Keratinocyte (primary cell): ENCODE data around the gene ABL2.

Source experiments
- EZH2 ChIP-seq: IDR thresholded peaks from one replicate; pipeline ENCODE4 v1.6.1; 2012; ENCODE audit warnings: inconsistent platforms, mild to moderate bottlenecking, low read length, moderate library complexity
- TF ChIP-seq, protein P1 (sequence below), 3 experiments: IDR thresholded peaks in 1 of 3; conservative IDR thresholded peaks in 1 of 3; optimal IDR thresholded peaks in 1 of 3; 2 replicates in 2 of 3; 3 replicates in 1 of 3; pipeline versions ENCODE3 to v1.5.1; 2011; ENCODE audit warnings: low read length in 3 of 3, mild to moderate bottlenecking in 3 of 3, moderate library complexity in 2 of 3, control low read depth in 1 of 3, inconsistent platforms in 1 of 3; ENCODE audit not compliant: insufficient read depth in 2 of 3; ENCODE audit errors: extremely low read depth in 1 of 3

DNA sequence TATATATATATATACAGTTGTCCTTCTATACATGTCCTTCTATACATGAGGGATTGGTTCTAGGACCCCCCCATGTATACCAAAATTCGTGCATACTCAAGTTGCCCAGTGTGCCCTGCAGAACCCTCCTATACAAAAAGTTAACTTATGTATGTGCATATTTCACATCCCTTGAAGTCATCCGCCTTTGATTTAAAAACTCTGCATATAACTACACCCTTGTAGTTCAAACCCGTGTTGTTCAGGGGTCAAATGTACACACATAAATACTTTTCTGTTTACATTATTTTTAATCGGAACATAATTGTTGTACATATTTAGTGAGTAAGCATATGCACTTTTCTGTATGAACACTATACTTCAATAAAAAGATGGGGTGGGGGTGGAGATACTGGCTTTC is 7.7 kb upstream of the ABL2 start:
- TF ChIP-seq, protein P1, sequence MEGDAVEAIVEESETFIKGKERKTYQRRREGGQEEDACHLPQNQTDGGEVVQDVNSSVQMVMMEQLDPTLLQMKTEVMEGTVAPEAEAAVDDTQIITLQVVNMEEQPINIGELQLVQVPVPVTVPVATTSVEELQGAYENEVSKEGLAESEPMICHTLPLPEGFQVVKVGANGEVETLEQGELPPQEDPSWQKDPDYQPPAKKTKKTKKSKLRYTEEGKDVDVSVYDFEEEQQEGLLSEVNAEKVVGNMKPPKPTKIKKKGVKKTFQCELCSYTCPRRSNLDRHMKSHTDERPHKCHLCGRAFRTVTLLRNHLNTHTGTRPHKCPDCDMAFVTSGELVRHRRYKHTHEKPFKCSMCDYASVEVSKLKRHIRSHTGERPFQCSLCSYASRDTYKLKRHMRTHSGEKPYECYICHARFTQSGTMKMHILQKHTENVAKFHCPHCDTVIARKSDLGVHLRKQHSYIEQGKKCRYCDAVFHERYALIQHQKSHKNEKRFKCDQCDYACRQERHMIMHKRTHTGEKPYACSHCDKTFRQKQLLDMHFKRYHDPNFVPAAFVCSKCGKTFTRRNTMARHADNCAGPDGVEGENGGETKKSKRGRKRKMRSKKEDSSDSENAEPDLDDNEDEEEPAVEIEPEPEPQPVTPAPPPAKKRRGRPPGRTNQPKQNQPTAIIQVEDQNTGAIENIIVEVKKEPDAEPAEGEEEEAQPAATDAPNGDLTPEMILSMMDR (optimal IDR thresholded peaks at IDR 0.05 in 1 of 3, IDR thresholded peaks at IDR 0.05 in 1 of 3, conservative IDR thresholded peaks at IDR 0.05 in 1 of 3; ENCODE audit: extremely low read depth in 1 of 3, insufficient read depth in 2 of 3, low read length in 3 of 3) = no peak
- no peak for TF ChIP-seq EZH2
